Tibial nerve (tissue), 4 donors: ENCODE measurements around the gene CDK5RAP3. TPM values are rescaled to one million over a fixed set of nuclear protein-coding genes. Genes with fewer than 3 reads are reported as not detected.
"Not testable (repeated sequence)": the region's sequence is repeated elsewhere in the genome, so short reads cannot be mapped to it uniquely, and the experiment has no call there.

Source experiments
- DNase-seq, 2 donors: peaks; one replicate each; pipeline ENCODE4 v3.0.0-alpha.2; 2019; ENCODE audit warnings: low spot score in 2 of 2
- H3K27ac ChIP-seq, 4 donors: fragments of 200-600 bp; sonication (generic) in 3 of 4; one replicate each; pipeline ENCODE4 v1.5.1; 2017 to 2019; ENCODE audit warnings: mild to moderate bottlenecking in 1 of 4
- H3K27me3 ChIP-seq, 2 donors: fragments of 200-600 bp; sonication (generic) in 1 of 2; one replicate each; pipeline versions ENCODE4 v1.5.1 to v1.6.0; 2017 to 2019
- H3K36me3 ChIP-seq, 3 donors: fragments of 200-600 bp; sonication (generic); one replicate each; pipeline ENCODE4 v1.5.1; 2018 to 2019
- H3K4me1 ChIP-seq, 4 donors: fragments of 200-600 bp; sonication (generic) in 3 of 4; one replicate each; pipeline ENCODE4 v1.5.1; 2017 to 2019
- H3K4me3 ChIP-seq, 4 donors: fragments of 200-600 bp; sonication (generic) in 3 of 4; one replicate each; pipeline ENCODE4 v1.5.1; 2017 to 2019; ENCODE audit warnings: mild to moderate bottlenecking in 1 of 4, moderate library complexity in 1 of 4
- H3K9me3 ChIP-seq, 4 donors: fragments of 200-600 bp; sonication (generic) in 3 of 4; one replicate each; pipeline ENCODE4 v1.5.1; 2017 to 2019
- CTCF ChIP-seq, 5 experiments: fragments of 200-600 bp in 3 of 5; fragments of 450-650 bp in 2 of 5; sonication (generic) in 3 of 5; IDR thresholded peaks; one replicate each; pipeline ENCODE4 v1.5.1; 2016 to 2019; ENCODE audit warnings: antibody characterized with exemption in 5 of 5, mild to moderate bottlenecking in 3 of 5, moderate library complexity in 2 of 5
- EP300 ChIP-seq, 2 donors: sonication (generic); formaldehyde crosslinking; IDR thresholded peaks; one replicate each; pipeline ENCODE4 v1.6.1; 2017; ENCODE audit warnings: antibody characterized with exemption in 2 of 2, mild to moderate bottlenecking in 1 of 2
- POLR2A ChIP-seq, 2 donors: fragments of 450-650 bp; IDR thresholded peaks; one replicate each; pipeline ENCODE4 v1.6.1; 2017; ENCODE audit warnings: antibody characterized with exemption in 2 of 2, mild to moderate bottlenecking in 2 of 2, moderate library complexity in 2 of 2
- WGBS, 2 donors: methylation state at CpG; one replicate each; pipeline ENCODE4 v1.1.5; 2018; 5-methylcytosine and 5-hydroxymethylcytosine counted together
- total RNA-seq, 4 donors: library from RNA; depleted of rRNA; stranded (reverse); fragments of >200 nt; gene quantifications; one replicate each; pipeline ENCODE4 v1.1.0, GENCODE V29; 2016

The CDK5RAP3 gene
- total RNA-seq, 4 donors from 2014 or later: 163 to 310 (median 200) TPM

- Histone ChIP-seq H3K27ac (no peak overlapping the region), H3K27me3 (peaks cover 0 to 7% of the 10 kb centered on the region in 2 donors), H3K4me1 (peaks cover 0 to 16% (median 11%) of the 10 kb centered on the region in 4 donors), H3K36me3 (no peaks in the 10 kb centered on the region), H3K4me3 (no peak overlapping the region), H3K9me3 (no peaks in the 10 kb centered on the region)
- no peak for DNase-seq
- 50 to 58% methylated on average over 6 of the region's 6 CpGs for WGBS, 2 donors
- TF ChIP-seq CTCF (IDR thresholded peaks at IDR 0.05) (no peak), POLR2A (IDR thresholded peaks at IDR 0.05) (no peak), EP300 (IDR thresholded peaks at IDR 0.05) (no peak)
Measured at GRCh38 chr17:48013876-48014594, 43.1 kb downstream of the CDK5RAP3 start.

DNA sequence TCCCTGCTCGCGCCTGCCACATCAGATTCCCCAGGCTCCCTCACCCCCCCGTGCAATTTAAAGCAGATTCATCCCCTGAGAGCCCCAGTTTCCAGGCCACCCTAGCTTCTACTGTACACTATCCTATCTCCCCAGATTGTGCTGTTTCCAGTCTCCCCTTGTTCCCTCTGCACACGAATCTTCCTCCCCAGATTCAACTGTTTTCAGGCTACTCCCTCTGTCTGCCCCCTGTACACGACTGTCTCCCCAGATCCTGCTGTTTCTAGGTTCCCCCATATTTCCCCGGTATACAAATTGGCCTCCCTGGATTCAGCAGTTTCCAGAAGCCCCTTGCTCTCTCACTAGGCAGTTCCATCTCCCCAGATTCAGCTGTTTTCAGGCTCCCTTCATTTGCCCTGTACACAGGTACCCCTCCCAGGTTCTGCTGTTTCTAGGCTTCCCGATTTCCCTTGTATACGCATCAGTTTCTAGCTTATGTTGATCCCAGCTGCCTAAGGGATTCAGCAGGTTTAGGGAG, 43.7 kb downstream of the CDK5RAP3 start:
- TF ChIP-seq EP300 (IDR thresholded peaks at IDR 0.05): no peak
- TF ChIP-seq POLR2A (IDR thresholded peaks at IDR 0.05): no peak
- no peak for TF ChIP-seq CTCF (IDR thresholded peaks at IDR 0.05)
- H3K4me3 ChIP-seq: no peak overlapping the region
- no peak for DNase-seq
- no peak overlapping the region for H3K27ac ChIP-seq
- no peaks in the 10 kb centered on the region for H3K36me3 ChIP-seq
- peaks cover 0 to 16% (median 11%) of the 10 kb centered on the region in 4 donors for H3K4me1 ChIP-seq
- peaks cover 0 to 7% of the 10 kb centered on the region in 2 donors for H3K27me3 ChIP-seq
- no peaks in the 10 kb centered on the region for H3K9me3 ChIP-seq
- 49 to 54% methylated on average over 8 of the region's 8 CpGs for WGBS, 2 donors

DNA sequence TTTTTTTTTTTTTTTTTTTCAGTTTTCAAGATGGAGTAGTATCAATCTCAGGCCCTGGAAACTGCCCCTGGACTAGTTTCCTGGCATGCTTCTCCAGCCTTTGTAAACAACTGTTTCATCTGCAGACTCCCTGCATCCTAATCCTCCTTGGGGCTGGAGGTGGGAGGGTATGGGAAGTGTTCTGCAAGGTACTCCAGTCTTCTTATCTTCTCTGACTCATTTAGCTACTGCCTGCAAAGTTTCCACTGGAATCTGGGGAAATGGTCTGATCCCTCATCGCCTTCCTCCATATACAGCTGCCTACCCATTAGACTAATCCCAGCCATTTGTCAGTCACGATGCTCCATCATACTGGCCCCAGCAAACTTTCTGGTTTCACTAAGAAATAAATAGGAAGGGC, 45.2 kb downstream of the CDK5RAP3 start:
- TF ChIP-seq POLR2A (IDR thresholded peaks at IDR 0.05): no peak
- no peak for TF ChIP-seq CTCF (IDR thresholded peaks at IDR 0.05)
- TF ChIP-seq EP300 (IDR thresholded peaks at IDR 0.05): no peak
- H3K27ac ChIP-seq: no peak overlapping the region
- no peak for DNase-seq
- peaks cover 0 to 16% (median 11%) of the 10 kb centered on the region in 4 donors for H3K4me1 ChIP-seq
- H3K9me3 ChIP-seq: no peaks in the 10 kb centered on the region
- peaks cover 0 to 7% of the 10 kb centered on the region in 2 donors for H3K27me3 ChIP-seq
- WGBS, 2 donors: 94 to 100% methylated on average over 2 of the region's 2 CpGs
- H3K36me3 ChIP-seq: no peaks in the 10 kb centered on the region
- no peak overlapping the region for H3K4me3 ChIP-seq

DNA sequence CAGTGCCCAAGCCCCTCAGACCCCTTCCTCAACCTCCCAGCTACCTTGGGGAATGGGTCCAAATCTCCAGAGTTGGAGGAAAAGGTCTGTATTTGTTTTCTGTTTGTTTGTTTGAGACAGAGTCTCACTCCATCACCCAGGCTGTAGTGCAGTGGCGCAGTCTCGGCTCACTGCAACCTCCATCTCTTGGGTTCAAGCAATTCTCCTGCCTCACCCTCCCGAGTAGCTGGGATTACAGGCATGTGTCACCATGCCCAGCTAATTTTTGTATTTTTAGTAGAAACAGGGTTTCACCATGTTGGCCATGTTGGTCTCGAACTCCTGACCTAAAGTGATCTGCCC, 46.9 kb downstream of the CDK5RAP3 start:
- not testable (repeated sequence) for H3K36me3 ChIP-seq, H3K9me3 ChIP-seq, H3K4me3 ChIP-seq, H3K27ac ChIP-seq, H3K27me3 ChIP-seq, H3K4me1 ChIP-seq, DNase-seq
- WGBS, 2 donors: 78 to 85% methylated on average over 4 of the region's 4 CpGs

DNA sequence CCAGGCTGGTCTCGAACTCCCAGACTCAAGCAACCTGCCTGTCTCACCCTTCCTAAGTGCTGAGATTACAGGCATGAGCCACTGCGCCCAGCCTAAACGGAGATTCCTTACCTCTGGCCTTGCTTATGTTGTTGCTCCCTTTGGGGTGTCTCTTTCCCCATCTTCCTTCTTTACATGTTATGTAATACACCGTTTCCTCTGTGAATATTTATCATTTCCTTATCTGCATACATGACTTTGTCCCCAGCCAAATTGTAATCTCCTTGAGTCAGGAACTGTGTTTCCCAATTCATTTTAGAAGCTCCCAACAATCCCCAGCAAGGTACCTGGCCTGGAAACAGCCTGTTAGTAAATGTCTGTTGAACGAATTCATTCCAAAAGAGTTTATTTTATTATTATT, 51.0 kb downstream of the CDK5RAP3 start:
- DNase-seq: no peak
- H3K27me3 ChIP-seq: no peaks in the 10 kb centered on the region
- H3K4me1 ChIP-seq: peaks cover 7 to 41% (median 34%) of the 10 kb centered on the region in 4 donors
- no peaks in the 10 kb centered on the region for H3K36me3 ChIP-seq
- H3K9me3 ChIP-seq: no peaks in the 10 kb centered on the region
- no peak overlapping the region for H3K4me3 ChIP-seq
- H3K27ac ChIP-seq: no peak overlapping the region
- WGBS, 2 donors: 73 to 75% methylated on average over 5 of the region's 5 CpGs
- TF ChIP-seq POLR2A (IDR thresholded peaks at IDR 0.05): no peak
- no peak for TF ChIP-seq EP300 (IDR thresholded peaks at IDR 0.05)
- no peak for TF ChIP-seq CTCF (IDR thresholded peaks at IDR 0.05)
